Activated T-helper 1 cell treated with anti-CD3 and anti-CD28 coated beads, Interleukin-12 subunit alpha, Interleukin-12 subunit beta, Interleukin-2, Interleukin-4 antibody, amounts not matched to agents 30 ng/mL and 10 ng/mL and 1 ng/mL, durations not matched to agents 14 hours and 24 hours and 36 hours (primary cell): ENCODE measurements around the gene FARP1. TPM values are rescaled to one million over a fixed set of nuclear protein-coding genes. Genes with fewer than 3 reads are reported as not detected.

Experiments used
- DNase-seq: peaks from one replicate; pipeline ENCODE4 v3.0.0; 2021; ENCODE audit warnings: low spot score
- H3K27ac Mint-ChIP-seq: one replicate; pipeline ENCODE4 v1.8.0; 2021; ENCODE audit warnings: mild to moderate bottlenecking, mixed read lengths
- H3K27me3 Mint-ChIP-seq: one replicate; pipeline ENCODE4 v1.8.0; 2022; ENCODE audit warnings: mild to moderate bottlenecking, moderate library complexity, mixed read lengths; ENCODE audit not compliant: insufficient read depth
- H3K36me3 Mint-ChIP-seq: one replicate; pipeline ENCODE4 v1.8.0; 2021; ENCODE audit warnings: low read depth, mixed read lengths
- H3K4me1 Mint-ChIP-seq: one replicate; pipeline ENCODE4 v1.8.0; 2021; ENCODE audit warnings: low read depth, mixed read lengths
- H3K4me3 Mint-ChIP-seq: one replicate; pipeline ENCODE4 v1.8.0; 2021; ENCODE audit warnings: mild to moderate bottlenecking, moderate library complexity, mixed read lengths
- H3K9me3 Mint-ChIP-seq: one replicate; pipeline ENCODE4 v1.8.0; 2021; ENCODE audit warnings: mixed read lengths
- intact Hi-C: fragments of 100-400 bp; cut with micrococcal nuclease; formaldehyde crosslinking; loops from one replicate; pipeline ENCODE4 v1.15.1; 2024
- total RNA-seq: library from RNA; stranded (reverse); gene quantifications from 2 replicates; pipeline ENCODE4 v1.2.3, GENCODE V29; 2022

Gene FARP1
- total RNA-seq, 1 donor from 2014 or later = 0.34 TPM

- Mint-ChIP-seq H3K4me3 (no peak overlapping the region), H3K27me3 (no peaks in the 10 kb centered on the region), H3K36me3 (no peaks in the 10 kb centered on the region), H3K4me1 (no peaks in the 10 kb centered on the region), H3K27ac (no peak overlapping the region), H3K9me3 (no peaks in the 10 kb centered on the region)
- DNase-seq = no peak
- intact Hi-C loops = no loop called here
Measured at GRCh38 chr13:98187155-98187964, 44.5 kb downstream of the FARP1 start.

DNA sequence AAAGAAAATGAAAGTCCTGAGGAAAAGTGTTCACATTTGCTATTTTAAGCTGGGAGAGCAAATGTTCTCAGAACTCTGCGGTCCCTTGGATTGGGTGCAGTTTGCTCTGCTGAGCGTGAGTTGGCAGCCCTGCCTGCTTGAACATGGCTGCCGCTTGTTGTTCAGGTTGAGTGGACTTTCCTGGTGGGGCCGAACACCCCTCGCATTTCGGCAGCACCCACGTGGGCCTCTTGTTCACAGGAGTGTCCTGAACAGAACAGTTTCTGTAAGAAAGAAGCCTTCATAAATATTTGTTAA lies 45.0 kb downstream of the FARP1 start:
- intact Hi-C loops = no loop called here
- no peaks in the 10 kb centered on the region for H3K4me1 Mint-ChIP-seq
- no peaks in the 10 kb centered on the region for H3K9me3 Mint-ChIP-seq
- no peaks in the 10 kb centered on the region for H3K27me3 Mint-ChIP-seq
- no peaks in the 10 kb centered on the region for H3K36me3 Mint-ChIP-seq
- no peak overlapping the region for H3K4me3 Mint-ChIP-seq
- H3K27ac Mint-ChIP-seq = no peak overlapping the region
- DNase-seq = no peak

DNA sequence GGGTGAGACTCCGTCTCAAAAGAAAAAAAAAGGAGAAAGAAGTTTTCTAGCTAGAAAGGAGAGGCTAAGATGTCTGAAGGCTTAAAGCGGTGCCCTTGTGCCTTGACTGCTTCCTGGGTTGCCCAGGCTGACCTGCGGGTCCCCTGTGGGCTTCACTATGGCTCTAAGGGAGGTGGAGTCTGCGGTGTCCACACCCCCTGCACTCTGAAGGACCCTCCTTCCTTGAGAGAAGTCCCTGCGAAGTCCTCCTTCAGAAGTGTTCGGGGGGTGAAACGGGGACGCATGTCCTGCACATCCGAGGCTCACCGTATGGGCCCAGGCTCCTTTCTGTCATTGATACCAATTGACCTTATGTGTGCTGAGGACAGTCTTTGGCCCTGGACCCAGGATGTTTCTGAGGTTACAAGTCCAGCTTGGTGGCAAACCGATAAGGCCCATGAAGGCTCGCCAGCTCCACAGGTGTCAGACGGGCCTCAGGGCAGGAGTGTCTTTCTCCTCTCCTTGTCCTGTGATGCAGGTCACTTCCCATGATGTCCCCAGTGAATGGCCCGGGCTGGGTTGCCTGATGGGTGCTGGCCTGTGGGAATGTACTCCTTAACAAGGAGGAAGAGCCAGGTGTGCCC lies 45.8 kb downstream of the FARP1 start:
- H3K9me3 Mint-ChIP-seq = no peaks in the 10 kb centered on the region
- DNase-seq = no peak
- no peaks in the 10 kb centered on the region for H3K36me3 Mint-ChIP-seq
- intact Hi-C loops = no loop called here
- no peak overlapping the region for H3K27ac Mint-ChIP-seq
- H3K4me3 Mint-ChIP-seq = no peak overlapping the region
- H3K4me1 Mint-ChIP-seq = no peaks in the 10 kb centered on the region
- no peaks in the 10 kb centered on the region for H3K27me3 Mint-ChIP-seq

- H3K36me3 Mint-ChIP-seq = no peaks in the 10 kb centered on the region
- no peaks in the 10 kb centered on the region for H3K4me1 Mint-ChIP-seq
- no peaks in the 10 kb centered on the region for H3K9me3 Mint-ChIP-seq
- no peak for DNase-seq
- H3K27me3 Mint-ChIP-seq = no peaks in the 10 kb centered on the region
- H3K27ac Mint-ChIP-seq = no peak overlapping the region
- intact Hi-C loops = no loop called here
- no peak overlapping the region for H3K4me3 Mint-ChIP-seq
Measured at GRCh38 chr13:98189841-98190505, 47.1 kb downstream of the FARP1 start.

- Mint-ChIP-seq H3K27ac (no peak overlapping the region), H3K27me3 (no peaks in the 10 kb centered on the region), H3K4me3 (no peak overlapping the region), H3K9me3 (no peaks in the 10 kb centered on the region), H3K4me1 (no peaks in the 10 kb centered on the region), H3K36me3 (no peaks in the 10 kb centered on the region)
- DNase-seq = no peak
- intact Hi-C loops = no loop called here
Measured at GRCh38 chr13:98190889-98191444, 48.1 kb downstream of the FARP1 start.

- intact Hi-C loops = no loop called here
- Mint-ChIP-seq H3K9me3 (no peaks in the 10 kb centered on the region), H3K4me1 (no peaks in the 10 kb centered on the region), H3K27me3 (no peaks in the 10 kb centered on the region), H3K36me3 (no peaks in the 10 kb centered on the region), H3K4me3 (no peak overlapping the region), H3K27ac (no peak overlapping the region)
- DNase-seq = no peak
Measured at GRCh38 chr13:98192008-98192407, 49.1 kb downstream of the FARP1 start.

GRCh38 chr13:98195054-98195791 lies 52.3 kb downstream of the FARP1 start:
- intact Hi-C loops = no loop called here
- H3K27me3 Mint-ChIP-seq = no peaks in the 10 kb centered on the region
- no peak for DNase-seq
- no peak overlapping the region for H3K27ac Mint-ChIP-seq
- H3K4me1 Mint-ChIP-seq = no peaks in the 10 kb centered on the region
- H3K9me3 Mint-ChIP-seq = no peaks in the 10 kb centered on the region
- no peak overlapping the region for H3K4me3 Mint-ChIP-seq
- no peaks in the 10 kb centered on the region for H3K36me3 Mint-ChIP-seq

- Mint-ChIP-seq H3K9me3 (no peaks in the 10 kb centered on the region), H3K27ac (no peak overlapping the region), H3K4me1 (no peaks in the 10 kb centered on the region), H3K27me3 (peaks cover 3% of the 10 kb centered on the region), H3K4me3 (no peak overlapping the region), H3K36me3 (no peaks in the 10 kb centered on the region)
- intact Hi-C loops = no loop called here
- no peak for DNase-seq
Measured at GRCh38 chr13:98198683-98199082, 55.8 kb downstream of the FARP1 start.

DNA sequence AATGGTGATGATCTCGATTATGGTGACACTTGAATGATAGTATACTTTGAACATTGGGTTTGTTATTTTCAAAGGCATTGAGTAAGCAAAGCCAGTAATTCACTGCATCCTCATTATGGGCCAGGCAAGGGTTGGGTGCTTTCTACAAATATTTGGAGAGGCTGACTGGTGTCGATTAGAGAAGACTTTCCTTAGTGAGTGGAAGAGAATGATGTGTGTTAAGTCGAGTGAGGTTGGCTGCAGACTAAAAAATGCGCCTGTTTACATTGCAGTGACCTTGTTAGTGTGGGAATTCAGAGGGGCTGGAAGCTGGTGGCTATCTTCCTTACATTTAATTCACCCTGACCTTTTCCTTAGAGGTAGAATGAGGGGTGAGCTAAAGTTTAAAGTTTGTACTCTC lies 56.6 kb downstream of the FARP1 start:
- intact Hi-C loops = no loop called here
- Mint-ChIP-seq H3K4me3 (no peak overlapping the region), H3K9me3 (no peaks in the 10 kb centered on the region), H3K4me1 (no peaks in the 10 kb centered on the region), H3K36me3 (no peaks in the 10 kb centered on the region), H3K27ac (no peak overlapping the region), H3K27me3 (peaks cover 3% of the 10 kb centered on the region)
- DNase-seq = no peak

DNA sequence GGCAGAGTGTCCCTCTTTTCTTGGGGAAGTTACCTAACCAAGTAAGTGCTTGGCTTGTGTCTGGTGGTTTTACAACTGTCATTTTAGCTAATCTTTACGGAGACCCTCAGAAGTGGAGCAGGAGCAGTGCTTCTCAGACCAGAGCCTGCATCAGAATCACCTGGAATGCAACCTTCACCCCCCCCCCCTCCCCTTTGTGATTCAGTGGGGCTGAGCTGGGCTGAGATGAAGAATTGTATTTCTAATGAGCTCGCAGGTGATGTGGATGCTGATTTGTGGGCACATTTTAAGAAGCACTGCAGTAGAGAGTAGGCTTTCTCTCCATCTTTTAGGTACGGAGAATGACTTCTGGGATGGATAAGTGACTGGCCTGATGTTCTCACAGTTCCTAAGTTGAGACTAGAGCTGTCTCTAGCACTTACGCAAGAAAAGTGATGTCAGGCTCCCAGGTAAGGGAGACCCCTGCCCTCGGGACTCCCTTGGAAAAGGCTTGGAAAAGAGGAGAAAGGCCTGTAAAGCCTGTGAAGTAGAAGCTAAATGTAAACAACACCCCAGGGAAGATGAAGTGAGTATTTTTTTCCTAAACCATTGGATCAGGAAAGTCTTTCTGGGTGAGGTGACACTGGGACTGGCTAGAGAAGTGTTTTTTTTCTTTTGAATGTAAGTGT lies 57.5 kb downstream of the FARP1 start:
- Mint-ChIP-seq H3K36me3 (no peaks in the 10 kb centered on the region), H3K4me3 (no peak overlapping the region), H3K9me3 (no peaks in the 10 kb centered on the region), H3K27me3 (peaks cover 3% of the 10 kb centered on the region), H3K27ac (no peak overlapping the region), H3K4me1 (no peaks in the 10 kb centered on the region)
- DNase-seq = no peak
- intact Hi-C loops = no loop called here

DNA sequence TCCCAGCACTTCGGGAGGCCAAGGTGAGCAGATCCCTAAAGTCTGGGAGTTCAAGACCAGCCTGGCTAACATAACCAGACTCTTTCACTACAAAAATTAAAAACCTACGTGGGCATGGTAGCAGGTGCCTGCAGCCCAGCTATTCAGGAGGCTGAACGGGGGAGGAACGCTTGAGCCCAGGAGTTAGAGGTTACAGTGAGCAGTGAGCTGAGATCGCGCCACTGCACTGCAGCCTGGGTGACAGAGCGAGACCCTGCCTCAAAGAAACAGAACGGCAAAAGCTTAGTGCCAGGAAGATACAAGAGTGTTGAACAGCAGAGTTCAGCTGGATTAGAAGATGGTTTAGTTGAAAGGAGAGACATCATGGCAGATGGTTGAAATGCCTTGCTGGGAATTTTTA lies 58.3 kb downstream of the FARP1 start:
- intact Hi-C loops = no loop called here
- peaks cover 6% of the 10 kb centered on the region for H3K9me3 Mint-ChIP-seq
- no peak for DNase-seq
- H3K4me3 Mint-ChIP-seq = no peak overlapping the region
- no peaks in the 10 kb centered on the region for H3K36me3 Mint-ChIP-seq
- H3K27me3 Mint-ChIP-seq = peaks cover 3% of the 10 kb centered on the region
- no peak overlapping the region for H3K27ac Mint-ChIP-seq
- no peaks in the 10 kb centered on the region for H3K4me1 Mint-ChIP-seq

DNA sequence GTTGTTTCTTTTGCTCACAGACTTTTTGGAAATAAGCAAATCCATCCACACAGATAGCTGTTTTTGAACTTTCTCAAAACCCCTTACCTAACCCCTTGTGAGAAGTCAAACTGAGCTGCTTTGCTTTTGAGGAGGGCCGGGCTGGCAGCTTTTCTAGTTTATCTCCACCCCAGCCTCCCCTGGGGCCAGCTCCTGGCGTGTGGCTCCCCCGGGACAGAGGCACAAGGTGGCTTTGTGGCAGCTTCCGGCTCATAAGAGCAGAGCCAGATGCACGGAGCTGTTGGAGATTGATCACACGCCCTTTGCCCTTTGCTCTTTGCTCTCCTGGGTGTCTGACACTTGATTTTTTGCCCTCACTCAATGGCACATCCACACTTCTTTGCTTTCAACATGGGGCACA lies 59.1 kb downstream of the FARP1 start:
- Mint-ChIP-seq H3K4me3 (no peak overlapping the region), H3K27ac (no peak overlapping the region), H3K27me3 (peaks cover 5% of the 10 kb centered on the region), H3K4me1 (no peaks in the 10 kb centered on the region), H3K36me3 (no peaks in the 10 kb centered on the region), H3K9me3 (peaks cover 6% of the 10 kb centered on the region)
- intact Hi-C loops = no loop called here
- no peak for DNase-seq
